NCI-H2227 treated with DMSO at 0.1 percent for 48 hours (cell line): Measurements from ENCODE around the gene CAMKK1.
A peak's percentile ranks its signal among the peaks of the same experiment; 100 is the strongest.
"Not testable (repeated sequence)": the region's sequence is repeated elsewhere in the genome, so short reads cannot be mapped to it uniquely, and the experiment has no call there.

Experiments used
- DNase-seq: peaks from one replicate; lab custom pipeline; 2025; lab: John Stamatoyannopoulos, UW

The CAMKK1 gene

DNA sequence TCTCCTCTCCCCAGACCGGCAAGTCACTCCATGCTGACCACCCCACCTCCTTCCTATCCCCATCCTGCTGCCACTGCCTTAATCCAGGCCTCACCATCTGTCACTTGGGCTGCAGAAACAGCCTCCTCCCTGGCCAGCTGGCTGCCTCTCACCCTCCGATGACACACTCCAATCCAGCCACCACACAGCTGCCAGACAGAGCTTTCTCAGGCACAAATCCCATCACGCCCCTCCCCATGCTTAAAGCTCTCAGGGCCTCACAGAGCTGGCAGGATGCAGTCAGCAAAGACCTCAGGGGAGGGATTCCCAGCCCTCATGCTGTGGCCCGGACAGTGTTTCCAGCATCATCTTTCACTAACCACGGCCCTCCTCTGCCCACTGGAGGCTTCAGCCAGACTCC is 13.7 kb downstream of the CAMKK1 start:
- DNase-seq = peak; percentile 22

DNA sequence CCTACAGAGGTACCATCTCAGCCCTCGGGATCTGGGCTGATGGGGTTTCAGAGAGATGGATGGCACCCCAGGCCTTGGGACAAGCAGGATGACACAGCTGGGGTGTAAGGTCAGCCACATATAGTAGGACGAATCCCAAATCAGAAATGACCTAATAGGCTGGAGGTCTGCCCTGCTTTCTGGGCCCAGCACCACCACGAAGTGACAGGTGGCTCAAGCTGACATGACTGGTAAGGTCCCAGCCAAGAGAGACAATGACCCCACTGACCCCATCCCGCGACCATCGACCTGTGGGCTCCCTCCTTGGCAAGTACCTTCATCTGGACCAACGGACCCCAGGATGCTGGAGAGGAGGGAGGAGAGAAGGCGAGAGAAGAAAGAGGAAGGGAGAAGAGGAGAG is 15.6 kb downstream of the CAMKK1 start:
- DNase-seq = no peak

DNA sequence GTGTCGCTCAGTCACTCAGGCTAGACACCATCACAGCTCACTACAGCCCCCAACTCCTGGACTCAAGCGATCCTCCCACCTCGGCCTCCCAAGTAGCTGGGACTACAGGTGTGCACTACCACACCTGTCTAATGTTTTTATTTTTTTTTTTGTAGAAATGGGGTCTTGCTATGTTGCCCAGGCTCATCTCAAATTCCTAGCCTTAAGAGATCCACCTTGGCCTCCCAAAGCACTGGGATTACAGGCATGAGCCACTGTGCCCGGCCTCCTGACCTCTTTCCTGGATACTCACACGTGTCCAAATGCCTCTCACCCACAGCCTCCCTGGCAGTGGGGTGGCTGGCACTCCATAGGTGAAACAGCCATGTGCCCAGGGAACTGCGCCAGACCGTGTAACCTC is 17.5 kb downstream of the CAMKK1 start:
- no peak for DNase-seq

DNA sequence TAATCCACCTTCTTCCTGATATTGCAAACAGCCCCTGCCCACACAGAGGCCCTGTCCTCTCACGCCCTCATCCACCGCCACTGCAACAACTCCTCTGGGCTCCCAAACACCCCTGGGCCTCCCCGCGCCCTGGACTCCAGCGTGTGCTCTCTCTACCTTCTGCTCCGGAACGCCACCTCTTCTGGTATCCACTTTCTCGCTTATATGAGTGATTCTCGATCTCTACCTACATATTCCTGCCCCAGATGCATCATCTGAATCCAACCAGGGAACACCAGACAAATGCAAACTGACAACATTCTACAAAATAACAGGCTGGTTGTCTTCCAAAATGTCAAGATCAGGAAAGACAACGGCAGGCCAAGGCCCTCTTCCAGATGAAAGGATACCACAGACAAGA is 19.0 kb downstream of the CAMKK1 start:
- DNase-seq = no peak

DNA sequence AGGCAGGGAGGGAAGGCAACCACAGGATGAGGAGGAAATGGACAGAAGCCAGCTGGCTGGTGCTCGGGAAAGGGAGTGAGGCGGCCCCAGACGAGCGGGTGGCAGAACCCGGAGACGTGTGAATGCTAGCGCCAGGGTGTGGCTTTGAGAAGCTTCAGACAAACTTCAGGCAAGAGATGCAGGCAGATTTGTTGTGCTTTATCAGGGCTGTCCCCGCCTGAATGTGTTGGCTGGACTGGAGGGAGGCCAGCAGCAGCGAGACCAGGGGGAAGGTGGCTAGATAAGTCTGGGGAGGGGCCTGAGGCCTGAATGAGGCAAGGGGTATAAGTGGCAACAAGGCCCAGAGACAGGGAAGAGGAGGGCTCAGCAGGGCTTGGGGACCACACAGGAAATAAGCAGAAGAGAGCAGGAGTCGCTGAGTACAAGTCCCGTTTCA is 22.0 kb downstream of the CAMKK1 start:
- no peak for DNase-seq

DNA sequence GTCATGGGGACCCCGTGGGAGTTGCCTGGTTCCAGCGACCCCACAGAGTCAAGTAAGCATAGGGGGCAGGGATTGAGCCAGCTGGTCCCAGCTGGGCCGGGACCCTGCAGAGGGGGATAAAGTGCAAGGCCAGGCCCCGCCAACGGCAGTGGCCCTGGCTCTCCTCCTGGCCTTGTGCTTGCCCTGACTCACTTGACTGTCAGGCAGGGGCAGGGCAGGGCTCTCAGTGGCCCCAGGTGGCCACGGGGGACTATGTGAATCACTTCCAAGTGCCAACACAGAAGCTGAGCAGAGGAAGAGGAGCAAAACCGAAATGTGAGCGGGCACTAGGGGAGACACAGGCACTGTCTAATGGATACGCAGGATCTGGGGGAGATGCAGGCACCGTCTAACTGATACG is 25.2 kb downstream of the CAMKK1 start:
- DNase-seq = no peak

DNA sequence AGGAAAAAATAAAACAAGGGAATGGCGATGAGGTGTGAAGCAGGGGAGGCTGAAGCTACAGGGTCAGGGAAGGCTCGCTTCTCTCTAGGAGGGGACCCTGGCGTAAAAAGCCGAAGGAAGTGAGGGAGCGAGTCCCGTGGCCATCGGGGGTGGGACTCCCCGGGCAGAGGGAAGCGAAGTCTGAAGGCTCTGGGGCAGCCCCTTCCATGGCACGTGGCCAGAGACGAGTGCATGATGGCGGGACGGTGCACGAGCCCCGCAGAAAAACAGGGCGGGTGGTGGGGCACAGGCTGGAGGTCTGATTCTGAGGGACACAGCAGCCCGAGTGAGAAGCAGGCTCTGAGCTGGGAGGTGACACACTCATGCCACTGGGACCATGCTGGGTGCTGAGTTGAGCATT is 25.7 kb downstream of the CAMKK1 start:
- DNase-seq = no peak

DNA sequence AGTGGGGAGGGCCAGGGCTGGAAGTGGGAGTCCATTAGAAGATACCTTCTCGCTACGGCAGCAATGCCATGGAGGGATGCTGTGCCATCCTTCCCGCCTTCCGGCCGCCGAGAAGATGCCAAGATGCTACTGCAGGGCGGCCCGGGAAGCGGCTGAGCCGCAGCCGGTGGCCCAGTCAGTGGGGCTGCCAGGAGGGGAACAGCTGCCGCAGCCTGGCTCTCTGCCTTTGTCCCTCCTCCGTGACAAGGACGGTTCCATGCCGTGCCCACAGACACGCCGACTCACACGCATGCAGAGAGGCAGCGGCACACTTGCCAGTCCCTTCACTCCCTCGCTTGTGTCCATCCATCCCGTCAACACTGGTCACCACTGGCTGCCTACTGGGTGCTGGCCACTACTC is 26.6 kb downstream of the CAMKK1 start:
- no peak for DNase-seq

DNA sequence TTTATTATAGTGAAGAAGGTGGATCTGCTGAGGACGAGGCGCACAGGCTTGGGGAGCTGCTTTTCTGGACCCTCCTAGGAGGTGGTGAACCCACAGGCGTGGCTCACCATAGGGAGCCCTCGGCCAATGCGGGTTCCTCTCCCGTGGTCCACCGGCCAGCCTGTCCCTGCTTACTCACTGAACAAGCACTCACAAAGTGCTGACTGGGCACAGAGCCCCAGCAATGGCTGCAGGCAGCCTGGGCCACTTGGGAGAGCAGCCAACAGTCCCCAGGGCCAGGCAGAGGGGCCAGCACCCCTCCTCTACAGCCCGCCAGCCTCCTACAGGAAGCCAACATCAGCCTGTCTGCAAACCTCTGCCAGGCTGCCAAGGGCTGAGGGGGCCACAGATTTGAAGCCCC is 27.7 kb downstream of the CAMKK1 start:
- no peak for DNase-seq

DNA sequence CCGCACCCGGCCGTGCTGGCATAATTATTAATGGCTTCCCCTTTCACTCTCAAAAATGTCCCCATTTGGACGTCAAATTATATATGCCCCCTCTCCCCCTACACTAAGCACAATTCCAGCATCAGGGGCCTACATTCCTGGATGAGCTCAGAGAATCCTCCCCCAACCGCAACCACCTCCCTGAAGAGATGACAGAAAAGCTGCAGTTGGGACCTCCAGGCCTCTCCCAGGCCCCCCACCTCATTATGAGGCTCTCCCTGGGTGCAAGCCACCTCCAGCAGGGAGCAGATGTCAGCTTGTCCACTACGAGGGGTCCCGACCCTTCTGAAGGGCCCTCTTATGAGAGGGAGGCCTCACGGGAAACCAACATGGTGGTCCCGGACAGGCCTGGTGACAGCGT is 28.3 kb downstream of the CAMKK1 start:
- DNase-seq = no peak

DNA sequence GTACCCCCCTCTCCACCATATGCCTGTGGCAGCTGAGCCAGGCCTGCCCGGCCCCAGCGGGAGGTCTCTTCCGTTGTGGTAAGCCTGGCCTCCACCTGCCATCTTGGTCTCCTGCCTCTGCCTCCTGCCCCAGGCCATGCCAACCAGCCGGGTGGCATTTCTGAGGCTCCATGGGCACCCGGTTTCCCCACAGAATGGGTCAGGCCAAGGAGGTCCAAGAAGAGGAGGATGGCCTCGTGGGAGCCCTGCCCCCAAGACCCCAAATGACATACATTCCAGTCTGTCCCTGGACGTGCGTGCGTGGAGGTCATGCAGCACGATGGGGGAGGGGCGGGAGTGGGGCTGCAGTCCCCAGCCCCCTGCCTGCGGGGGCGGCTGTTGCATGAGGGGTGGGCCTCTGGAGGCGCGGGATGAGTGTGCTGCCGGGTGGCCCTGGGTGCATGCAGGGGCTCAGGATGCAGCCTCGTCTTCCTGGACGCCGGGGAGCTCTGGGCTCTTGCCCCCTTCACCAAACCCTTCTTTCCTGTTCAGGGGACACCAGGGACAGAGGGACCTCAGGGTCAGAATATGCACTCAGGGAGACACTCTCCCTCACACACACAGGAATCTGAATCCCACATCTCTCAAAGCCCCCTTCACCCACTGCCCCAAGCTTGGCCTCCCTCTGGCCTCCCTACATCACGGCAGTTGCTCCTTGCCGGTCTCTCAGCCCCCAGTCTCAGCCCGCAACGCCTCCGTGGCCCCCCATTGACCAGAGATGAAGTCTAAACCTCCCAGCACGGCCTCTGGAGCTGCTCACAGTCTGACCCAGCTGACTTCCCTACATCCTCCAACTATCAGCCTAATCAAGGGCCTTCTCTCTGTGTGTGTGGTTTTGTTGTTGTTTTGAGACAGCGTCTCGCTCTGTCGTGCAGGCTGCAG is 30.8 kb downstream of the CAMKK1 start:
- DNase-seq = no peak

DNA sequence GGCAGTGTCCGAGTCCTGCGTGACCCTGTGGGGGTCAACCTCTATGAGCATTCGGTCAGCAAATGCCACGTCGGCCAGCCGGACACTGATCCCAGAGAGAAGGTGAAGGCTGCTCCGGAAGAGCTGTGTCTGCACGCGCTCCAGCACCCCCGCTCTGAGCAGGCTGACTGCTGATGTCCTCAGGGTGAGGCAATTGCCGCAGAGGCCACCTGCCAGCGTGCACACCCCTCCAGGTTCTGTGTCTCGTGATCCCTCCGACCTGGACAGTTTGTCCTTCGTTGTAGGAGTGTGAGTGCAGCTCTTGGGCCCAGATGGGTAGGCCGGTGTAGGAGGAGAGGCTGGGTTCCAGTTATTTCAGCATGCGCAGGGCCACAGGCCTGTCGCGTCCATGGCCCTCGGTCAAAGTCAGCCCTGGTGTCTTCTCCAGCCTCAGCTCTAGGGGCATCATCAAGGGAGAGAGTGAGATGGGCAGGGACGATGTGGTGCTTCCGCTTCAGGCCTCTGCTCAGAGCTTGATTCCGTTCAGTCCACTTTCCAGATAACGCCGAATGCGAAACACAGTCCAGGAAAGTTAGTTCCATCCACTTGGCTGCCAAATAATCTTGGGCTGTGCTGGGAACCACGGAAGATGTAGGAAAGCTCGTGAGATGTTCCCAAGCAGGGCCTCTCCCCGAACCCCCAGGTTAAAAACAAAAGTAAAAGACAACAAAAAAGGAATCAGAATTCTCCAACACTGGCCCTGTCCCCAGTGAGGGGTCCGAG is 31.7 kb downstream of the CAMKK1 start:
- DNase-seq = no peak

DNA sequence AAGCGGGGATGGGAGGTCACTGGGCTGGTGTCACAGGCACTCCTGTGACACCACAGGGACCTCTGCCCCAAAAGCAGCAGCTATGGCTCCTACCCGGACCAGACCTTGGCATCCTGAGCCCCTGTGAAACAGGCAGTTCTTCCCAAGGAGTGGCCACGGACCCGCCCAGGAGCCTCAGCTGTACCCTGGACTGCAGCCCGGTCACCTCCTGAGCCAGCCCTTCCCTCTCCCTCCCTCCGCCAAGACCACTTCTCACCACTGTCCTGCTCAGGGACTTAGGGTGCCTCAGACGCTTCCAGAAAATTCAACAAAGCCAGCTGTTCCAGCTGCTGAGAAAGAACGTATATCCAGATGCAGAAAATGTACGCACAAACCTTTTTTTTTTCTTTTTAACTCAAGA is 32.9 kb downstream of the CAMKK1 start:
- no peak for DNase-seq

DNA sequence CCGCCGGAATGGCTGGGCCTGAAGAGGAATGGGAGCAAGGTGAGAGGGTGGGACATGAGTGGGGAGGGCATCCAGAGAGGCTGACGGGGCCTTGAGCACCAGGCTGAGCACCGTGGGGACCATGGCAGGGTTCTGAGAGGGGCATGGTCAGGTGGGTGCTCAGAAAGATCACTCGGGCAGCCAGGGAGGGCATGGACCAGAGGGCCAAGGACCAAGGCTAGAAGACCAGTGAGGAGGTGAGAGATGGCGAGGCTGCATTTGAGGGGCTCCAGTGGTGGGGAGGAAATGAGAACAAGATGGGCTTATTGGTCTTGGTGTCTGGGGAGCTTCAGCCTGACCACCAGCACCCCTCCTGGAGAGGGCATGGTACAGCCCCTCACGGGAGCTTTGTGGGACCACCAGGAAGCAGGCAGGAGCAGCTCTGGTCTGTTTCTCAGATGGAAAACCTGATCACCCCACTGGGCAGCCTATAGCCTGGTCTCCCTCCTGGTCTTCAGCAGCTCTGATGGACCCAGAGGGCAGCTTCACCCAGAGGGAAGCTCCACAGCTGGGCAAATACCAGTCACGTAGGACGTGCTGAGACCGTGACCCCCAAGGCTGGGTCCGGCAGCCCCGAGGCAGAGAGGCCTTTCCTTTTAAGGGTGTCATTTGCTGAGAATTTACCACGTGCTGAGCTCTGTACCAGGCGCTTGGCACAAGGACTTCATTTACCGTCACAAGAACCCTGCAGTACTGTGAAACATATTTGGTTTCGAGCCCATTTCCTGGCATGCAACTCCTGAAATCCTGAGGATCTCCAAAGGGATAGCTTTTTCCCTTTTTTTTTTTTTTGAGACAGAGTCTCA is 35.4 kb downstream of the CAMKK1 start:
- DNase-seq = no peak

DNA sequence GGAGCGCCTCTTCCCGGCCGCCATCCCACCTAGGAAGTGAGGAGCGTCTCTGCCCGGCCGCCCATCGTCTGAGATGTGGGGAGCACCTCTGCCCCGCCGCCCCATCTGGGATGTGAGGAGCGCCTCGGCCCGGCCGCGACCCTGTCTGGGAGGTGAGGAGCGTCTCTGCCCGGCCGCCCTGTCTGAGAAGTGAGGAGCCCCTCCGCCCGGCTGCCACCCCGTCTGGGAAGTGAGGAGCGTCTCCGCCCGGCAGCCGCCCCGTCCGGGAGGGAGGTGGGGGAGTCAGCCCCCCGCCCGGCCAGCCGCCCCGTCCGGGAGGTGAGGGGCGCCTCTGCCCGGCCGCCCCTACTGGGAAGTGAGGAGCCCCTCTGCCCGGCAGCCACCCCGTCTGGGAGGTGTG is 38.6 kb downstream of the CAMKK1 start:
- DNase-seq = not testable (repeated sequence)

DNA sequence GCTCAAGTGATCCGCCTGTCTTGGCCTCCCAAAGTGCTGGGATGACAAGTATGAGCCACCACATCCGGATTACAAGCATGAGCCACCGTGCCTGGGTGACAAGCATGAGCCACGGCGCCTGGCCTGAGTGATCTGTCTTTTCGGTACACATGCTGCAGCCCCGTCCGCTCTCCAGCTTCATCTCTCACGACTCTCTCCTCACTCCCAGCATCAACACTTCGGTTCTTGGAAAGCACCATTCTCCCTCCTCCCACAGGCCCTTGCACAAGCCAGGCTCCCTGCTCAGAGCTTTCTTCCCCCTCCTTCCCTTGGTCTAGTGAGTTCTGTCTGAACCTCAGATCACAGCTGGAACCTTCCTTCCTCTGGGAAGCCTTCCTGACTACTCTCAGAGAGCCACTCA is 40.3 kb downstream of the CAMKK1 start:
- no peak for DNase-seq

DNA sequence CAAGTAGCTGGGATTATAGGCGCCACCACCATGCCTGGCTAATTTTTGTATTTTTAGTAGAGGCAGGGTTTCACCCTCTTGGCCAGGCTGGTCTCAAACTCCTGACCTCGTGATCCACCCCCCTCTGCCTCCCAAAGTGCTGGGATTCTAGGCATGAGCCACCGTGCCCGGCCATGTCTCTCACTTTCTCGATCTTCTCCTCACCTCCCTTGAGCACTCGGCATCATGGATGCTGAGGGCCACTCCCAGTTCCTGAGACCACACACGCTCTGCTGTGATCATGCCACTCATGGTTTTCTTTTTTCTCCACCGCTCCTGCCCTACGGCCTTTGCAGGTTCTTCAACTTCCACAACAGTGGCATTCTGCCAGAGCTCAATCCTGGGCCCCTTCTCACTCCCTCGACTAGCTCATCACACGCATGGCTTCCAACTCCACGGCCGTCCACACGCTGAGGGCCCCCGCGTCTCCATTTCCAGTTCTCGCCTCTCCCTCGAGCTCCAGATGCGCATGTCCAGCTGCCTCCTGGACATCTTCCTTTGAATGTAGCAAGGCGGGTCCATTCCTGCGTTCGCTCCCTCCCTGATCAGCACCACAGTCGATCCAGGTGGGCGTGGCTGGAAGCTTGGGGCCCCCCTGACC is 41.3 kb downstream of the CAMKK1 start:
- no peak for DNase-seq

DNA sequence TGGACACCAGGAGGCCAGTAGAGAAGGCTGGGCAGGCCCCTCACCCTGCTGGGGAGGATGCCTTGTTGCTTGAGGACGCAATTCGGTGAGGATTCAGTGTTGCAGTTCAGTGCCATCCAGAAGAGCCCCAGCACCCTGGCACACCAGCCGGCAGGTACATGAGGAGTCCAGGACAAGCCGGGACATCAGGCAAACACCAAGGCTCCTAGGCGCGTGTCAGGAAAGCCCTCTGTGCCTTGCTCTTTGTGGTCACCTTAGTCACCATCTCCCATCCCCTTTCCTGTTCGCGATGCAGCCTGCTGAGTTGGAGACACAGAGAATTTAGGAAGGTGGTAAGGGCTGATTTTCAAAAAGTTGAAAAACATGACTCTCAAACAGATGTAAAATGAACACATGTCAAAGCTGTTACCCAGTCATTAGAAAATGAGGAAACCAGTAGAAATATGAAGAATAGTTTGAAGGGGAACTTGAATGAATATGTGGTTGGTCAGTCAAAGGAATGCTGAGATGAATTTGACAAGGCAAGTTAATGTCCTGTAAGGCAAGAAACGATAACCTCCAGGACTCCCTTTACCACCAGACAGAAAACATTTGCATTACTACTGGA is 44.5 kb downstream of the CAMKK1 start:
- no peak for DNase-seq

DNA sequence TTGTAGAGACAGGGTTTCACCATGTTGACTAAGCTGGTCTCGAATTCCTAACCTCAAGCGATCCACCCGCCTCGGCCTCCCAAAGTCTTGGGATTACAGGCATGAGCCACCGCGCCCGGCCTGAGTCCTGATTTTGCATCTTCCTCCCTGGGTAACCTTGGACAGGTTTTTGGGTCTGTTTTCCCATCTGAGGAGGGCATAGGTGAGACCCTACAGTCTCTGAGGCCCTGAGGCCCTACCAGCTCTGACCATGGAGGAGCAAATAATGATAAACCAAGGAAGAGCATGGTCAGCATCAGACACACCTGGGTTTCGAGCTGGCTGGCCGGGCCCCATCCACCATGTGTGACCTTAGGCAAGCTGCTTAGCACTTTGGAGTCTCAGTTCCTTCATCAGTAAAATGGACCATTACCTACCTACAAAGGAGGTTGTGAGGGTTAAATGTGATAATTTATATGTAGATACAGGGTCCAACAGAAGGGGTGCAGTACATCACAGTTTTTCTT is 45.6 kb downstream of the CAMKK1 start:
- no peak for DNase-seq

DNA sequence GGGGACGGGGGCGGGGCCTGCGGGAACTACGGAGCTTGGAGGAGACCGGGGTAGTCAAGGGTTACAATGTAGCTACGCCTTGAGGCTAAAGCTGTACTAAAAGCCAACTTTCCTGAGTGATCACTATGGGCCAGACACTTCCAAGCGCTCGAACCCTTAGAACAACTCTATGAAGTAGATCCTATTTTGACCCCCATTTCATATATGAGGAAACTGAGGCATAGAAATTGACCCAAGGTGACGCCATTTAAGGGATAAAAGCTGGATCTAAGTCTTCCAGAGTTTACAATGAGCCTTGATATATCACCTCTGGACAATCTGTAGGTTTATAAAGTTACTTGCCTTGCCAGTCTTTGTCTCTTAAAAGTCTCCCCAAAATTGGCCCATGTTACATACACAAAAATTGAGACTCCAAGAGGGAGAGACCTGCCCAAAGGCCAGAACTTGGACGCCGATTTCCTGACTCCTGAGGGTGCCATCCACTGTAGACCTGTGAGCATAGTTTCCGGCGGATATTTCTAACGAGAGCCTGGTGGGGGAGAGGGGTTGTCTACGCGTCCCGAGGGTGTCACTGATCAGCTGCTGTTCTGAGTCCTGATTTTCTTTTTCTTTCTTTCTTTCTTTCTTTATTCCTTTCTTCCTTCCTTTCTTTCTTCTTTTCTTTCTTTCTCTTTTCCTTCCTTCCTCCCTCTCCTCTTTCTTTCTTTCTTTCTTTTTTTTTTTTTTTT is 46.3 kb downstream of the CAMKK1 start:
- no peak for DNase-seq
